Measurements from ENCODE around the gene TNC. TPM values are rescaled to one million over a fixed set of nuclear protein-coding genes. Genes with fewer than 3 reads are reported as not detected.

Gene TNC
- total and polyA plus RNA-seq, 2 of the 4 experiments (the other 2 are of a cell fraction) = 192 to 253 TPM

DNA sequence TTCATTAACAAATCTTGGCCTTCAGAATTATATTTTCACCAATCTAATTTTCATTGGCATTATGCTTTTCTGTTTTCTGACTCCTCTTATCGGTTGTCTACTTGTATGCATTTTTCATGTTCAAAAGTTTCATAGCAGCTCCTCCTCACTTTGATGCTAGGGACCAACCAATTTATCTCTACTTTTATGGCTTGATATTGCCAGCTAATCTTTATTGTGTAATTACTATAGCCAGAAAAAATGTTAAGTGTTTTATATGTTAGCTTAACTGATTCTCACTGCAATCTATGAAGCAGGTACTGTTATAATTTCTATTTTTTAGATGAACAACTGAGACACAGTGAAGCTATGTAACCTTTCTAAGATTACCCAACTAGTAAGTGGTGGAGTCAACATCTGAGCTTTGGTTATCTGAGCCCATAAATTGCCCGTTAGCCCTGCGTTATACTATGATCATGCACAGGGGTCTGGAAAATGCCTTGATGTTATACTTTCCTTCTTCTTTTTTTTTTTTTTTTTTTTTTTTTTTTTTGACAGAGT lies 34.4 kb upstream of the TNC start:
- no peaks in the 10 kb centered on the region for H3K36me3 ChIP-seq (ENCODE audit: control insufficient read depth, insufficient read depth, low read length)
- ATAC-seq (ENCODE audit: low read depth) (no peak), DNase-seq (no peak)
- WGBS, 2 experiments (ENCODE audit: extremely low coverage in 2 of 2, insufficient read length in 1 of 2) = no CpG with 5 or more reads among the region's 3 CpGs
- no peak overlapping the region for H2BK15ac ChIP-seq (ENCODE audit: low read depth, low read length)
- H4K5ac ChIP-seq (ENCODE audit: low read depth, low read length) = no peak overlapping the region
- no peak overlapping the region for H4K8ac ChIP-seq (ENCODE audit: low read depth in 2 of 2, low read length in 2 of 2)
- BruUV-seq (replicated peaks) = no TSS peak
- H3K9me1 ChIP-seq (ENCODE audit: insufficient read depth, low read length) = peaks cover 10% of the 10 kb centered on the region
- in situ Hi-C loops (cut with MboI; ENCODE audit: low sequenced_read_pairs) (no loop called here), intact Hi-C loops (cut with micrococcal nuclease) (no loop called here), dilution Hi-C loops (cut with HindIII; ENCODE audit: low sequenced_read_pairs, unreplicated experiment) (no loop called here)
- no peak overlapping the region for H3K27ac ChIP-seq (ENCODE audit: insufficient read depth, low read length)
- H4K91ac ChIP-seq (ENCODE audit: insufficient read depth, low read depth, low read length) = no peak overlapping the region
- H3K9me3 ChIP-seq (ENCODE audit: control insufficient read depth, insufficient read depth, low read length) = no peaks in the 10 kb centered on the region
- no peak overlapping the region for H2AK9ac ChIP-seq (replicated peaks; ENCODE audit: low read depth, low read length, poor library complexity)
- H4K20me1 ChIP-seq (ENCODE audit: insufficient read depth, low read length) = no peaks in the 10 kb centered on the region
- no peak overlapping the region for H2AFZ ChIP-seq (replicated peaks; ENCODE audit: low read length, poor library complexity)
- POLR2A ChIA-PET (ENCODE audit: unreplicated experiment) = no interaction called here
- no peak overlapping the region for H2BK5ac ChIP-seq (ENCODE audit: low read depth, low read length, poor library complexity, severe bottlenecking)
- H3K4ac ChIP-seq (ENCODE audit: low read depth, low read length) = no peak overlapping the region
- H2BK20ac ChIP-seq (ENCODE audit: low read depth, low read length) = no peak overlapping the region
- TF ChIP-seq NFE2L2 (IDR thresholded peaks at IDR 0.05; ENCODE audit: low read depth, low read length) (no peak), CHD1 (IDR thresholded peaks at IDR 0.05; ENCODE audit: low read depth, low read length) (no peak), RFX5 (IDR thresholded peaks at IDR 0.05; ENCODE audit: low read depth, low read length) (no peak), MAZ (IDR thresholded peaks at IDR 0.05; ENCODE audit: borderline replicate concordance, low read depth, low read length) (no peak), MXI1 (IDR thresholded peaks at IDR 0.05; ENCODE audit: borderline replicate concordance, low read depth, low read length) (no peak)
- H3K56ac ChIP-seq (ENCODE audit: extremely low read depth, insufficient read depth, low read length) = no peak overlapping the region
- no peak overlapping the region for H3K14ac ChIP-seq (replicated peaks; ENCODE audit: low read depth, low read length)
- H2BK120ac ChIP-seq (ENCODE audit: low read depth, low read length) = no peak overlapping the region
- no peak overlapping the region for H3K4me2 ChIP-seq (ENCODE audit: low read depth, low read length)
- H3K9ac ChIP-seq (ENCODE audit: low read depth, low read length) = no peak overlapping the region
- no peak overlapping the region for H3K18ac ChIP-seq (ENCODE audit: low read depth, low read length)
- H2AK5ac ChIP-seq (ENCODE audit: low read depth, low read length) = no peak overlapping the region
- CTCF ChIA-PET = interaction anchor here (0.7 to 1.3 kb wide), 3 partner anchors 9 to 935 kb away, joined by 4 to 7 read pairs (median 4); no protein-coding TSS in a partner anchor
- no peak overlapping the region for H3K4me3 ChIP-seq (ENCODE audit: insufficient read depth, low read depth, low read length)
- H3K4me1 ChIP-seq (ENCODE audit: control insufficient read depth, insufficient read depth, low read length) = peaks cover 18% of the 10 kb centered on the region
- no peaks in the 10 kb centered on the region for H3K79me1 ChIP-seq (ENCODE audit: low read depth in 1 of 2, low read length in 2 of 2)
- no peak overlapping the region for H3K23ac ChIP-seq (ENCODE audit: low read depth, low read length)
- no peaks in the 10 kb centered on the region for H3K27me3 ChIP-seq (ENCODE audit: control insufficient read depth, insufficient read depth, low read length)

Data from IMR-90 (cell line).